HG02763 (cell line): ENCODE results near the gene CADM3.

Experiments
- ATAC-seq: cut with Tn5 transposase; IDR thresholded peaks from one replicate; pipeline ENCODE4 v1.9.1; 2021; ENCODE audit warnings: mild to moderate bottlenecking, moderate library complexity; ENCODE audit not compliant: unreplicated experiment

Gene CADM3

GRCh38 chr1:159171254-159171687, at the start of gene CADM3:
TSS of gene CADM3 (plus strand) at chr1:159171615. CDS start at chr1:159171766, 151 bp downstream.
- ATAC-seq, result no peak

GRCh38 chr1:159122005-159122621, 49.3 kb upstream of the CADM3 start:
- ATAC-seq, result peak; percentile 81

- ATAC-seq, result no peak
Measured at GRCh38 chr1:159123587-159123986, 47.8 kb upstream of the CADM3 start.

- ATAC-seq, result no peak
Measured at GRCh38 chr1:159132271-159132881, 39.0 kb upstream of the CADM3 start.

- ATAC-seq, result no peak
Measured at GRCh38 chr1:159140474-159140873, 30.9 kb upstream of the CADM3 start.

- no peak for ATAC-seq
Measured at GRCh38 chr1:159141584-159142390, 29.6 kb upstream of the CADM3 start.

- ATAC-seq, result no peak
Measured at GRCh38 chr1:159142391-159142663, 29.1 kb upstream of the CADM3 start.

GRCh38 chr1:159142726-159143510, 28.5 kb upstream of the CADM3 start:
- ATAC-seq, result no peak

GRCh38 chr1:159144571-159144970, 26.8 kb upstream of the CADM3 start:
- no peak for ATAC-seq

GRCh38 chr1:159146980-159147379, 24.4 kb upstream of the CADM3 start:
- no peak for ATAC-seq

- ATAC-seq, result no peak
Measured at GRCh38 chr1:159152031-159152430, 19.4 kb upstream of the CADM3 start.

- peak; percentile 93 for ATAC-seq
Measured at GRCh38 chr1:159161001-159161718, 10.3 kb upstream of the CADM3 start.

GRCh38 chr1:159161719-159162026, 9.7 kb upstream of the CADM3 start:
- ATAC-seq, result no peak

GRCh38 chr1:159162516-159163265, 8.7 kb upstream of the CADM3 start:
- no peak for ATAC-seq

GRCh38 chr1:159163614-159164228, 7.7 kb upstream of the CADM3 start:
- no peak for ATAC-seq

- ATAC-seq, result no peak
Measured at GRCh38 chr1:159168043-159168442, 3.4 kb upstream of the CADM3 start.

GRCh38 chr1:159170639-159171038, 776 bp upstream of the CADM3 start:
- ATAC-seq, result no peak

- ATAC-seq, result no peak
Measured at GRCh38 chr1:159171688-159172501, 480 bp downstream of the CADM3 start.
